HG03066 (cell line): ENCODE measurements around the gene MTARC1.

Experiments used
- ATAC-seq: cut with Tn5 transposase; IDR thresholded peaks from one replicate; pipeline ENCODE4 v1.9.1; 2021; ENCODE audit warnings: low read depth; ENCODE audit not compliant: unreplicated experiment

Gene MTARC1

GRCh38 chr1:220769205-220769604 lies 17.5 kb upstream of the MTARC1 start:
- ATAC-seq: no peak

GRCh38 chr1:220770245-220770913 lies 16.3 kb upstream of the MTARC1 start:
- peak; percentile 61 for ATAC-seq

- no peak for ATAC-seq
Measured at GRCh38 chr1:220772846-220773245, 13.9 kb upstream of the MTARC1 start.

GRCh38 chr1:220775240-220775853 lies 11.4 kb upstream of the MTARC1 start:
- ATAC-seq: no peak

- no peak for ATAC-seq
Measured at GRCh38 chr1:220776254-220776653, 10.5 kb upstream of the MTARC1 start.

GRCh38 chr1:220776720-220777326 lies 9.9 kb upstream of the MTARC1 start:
- peak; percentile 80 for ATAC-seq

- no peak for ATAC-seq
Measured at GRCh38 chr1:220783453-220783852, 3.3 kb upstream of the MTARC1 start.

GRCh38 chr1:220784751-220785150 lies 2.0 kb upstream of the MTARC1 start:
- no peak for ATAC-seq

- ATAC-seq: no peak
Measured at GRCh38 chr1:220785166-220786056, 1.3 kb upstream of the MTARC1 start.

- peak; percentile 24 for ATAC-seq
Measured at GRCh38 chr1:220786057-220786336, 716 bp upstream of the MTARC1 start.

- ATAC-seq: peak; percentile 34
Measured at GRCh38 chr1:220787069-220787619, 431 bp downstream of the MTARC1 start.

- ATAC-seq: no peak
Measured at GRCh38 chr1:220788900-220789299, 2.2 kb downstream of the MTARC1 start.

- ATAC-seq: no peak
Measured at GRCh38 chr1:220789532-220790147, 2.9 kb downstream of the MTARC1 start.

- ATAC-seq: no peak
Measured at GRCh38 chr1:220791285-220791684, 4.6 kb downstream of the MTARC1 start.

GRCh38 chr1:220791956-220792355 lies 5.2 kb downstream of the MTARC1 start:
- ATAC-seq: no peak

- ATAC-seq: no peak
Measured at GRCh38 chr1:220796530-220796929, 9.8 kb downstream of the MTARC1 start.

- no peak for ATAC-seq
Measured at GRCh38 chr1:220797044-220797443, 10.3 kb downstream of the MTARC1 start.

- ATAC-seq: no peak
Measured at GRCh38 chr1:220797553-220797952, 10.8 kb downstream of the MTARC1 start.

GRCh38 chr1:220798338-220798737 lies 11.6 kb downstream of the MTARC1 start:
- no peak for ATAC-seq

- no peak for ATAC-seq
Measured at GRCh38 chr1:220800262-220800661, 13.5 kb downstream of the MTARC1 start.
